WTC11 (cell line): ENCODE data around the gene ARHGAP8. TPM values are rescaled to one million over a fixed set of nuclear protein-coding genes. Genes with fewer than 3 reads are reported as not detected.
A peak's percentile ranks its signal among the peaks of the same experiment; 100 is the strongest.
"Not testable (repeated sequence)": the region's sequence is repeated elsewhere in the genome, so short reads cannot be mapped to it uniquely, and the experiment has no call there.

Experiments
- ATAC-seq: fragments of 200-7000 bp; cut with Tn5 transposase; 2 replicates; pipeline ENCODE4 v1.10.0; 2021; ENCODE audit warnings: mild to moderate bottlenecking, moderate library complexity
- CTCF ChIA-PET: fragments of 300-600 bp; sonication (Branson Sonifier 250); formaldehyde crosslinking; loops from one replicate; lab custom pipeline; 2021; ENCODE audit warnings: antibody characterized with exemption; lab: Charles Lee
- POLR2A ChIA-PET: fragments of 350-600 bp; sonication (Branson Sonifier 250); formaldehyde crosslinking; loops from one replicate; lab custom pipeline; 2021; ENCODE audit warnings: antibody characterized with exemption; lab: Charles Lee
- DNase-seq: peaks from one replicate; pipeline ENCODE4 v3.0.0; 2021; ENCODE audit warnings: low spot score
- H3K27ac Mint-ChIP-seq: 2 replicates; pipeline ENCODE4 v1.8.0; 2021; ENCODE audit warnings: mixed read lengths
- H3K27me3 Mint-ChIP-seq: 2 replicates; pipeline ENCODE4 v1.8.0; 2021; ENCODE audit warnings: low read depth, mild to moderate bottlenecking, moderate library complexity, mixed read lengths
- H3K36me3 Mint-ChIP-seq: 2 replicates; pipeline ENCODE4 v1.8.0; 2021; ENCODE audit warnings: mixed read lengths
- H3K4me1 Mint-ChIP-seq: 2 replicates; pipeline ENCODE4 v1.8.0; 2022; ENCODE audit warnings: mixed read lengths
- H3K4me3 Mint-ChIP-seq: 2 replicates; pipeline ENCODE4 v1.8.0; 2021; ENCODE audit warnings: mild to moderate bottlenecking, moderate library complexity, mixed read lengths
- H3K9me3 Mint-ChIP-seq: 2 replicates; pipeline ENCODE4 v1.8.0; 2021; ENCODE audit warnings: mixed read lengths
- ATF1 ChIP-seq: sonication (generic); formaldehyde crosslinking; IDR thresholded peaks from 2 replicates; pipeline ENCODE4 v1.8.1; 2023; ENCODE audit warnings: mild to moderate bottlenecking, moderate library complexity, missing genetic modification reagents
- CREB1 ChIP-seq: sonication (generic); formaldehyde crosslinking; IDR thresholded peaks from 2 replicates; pipeline ENCODE4 v1.8.0; 2023; ENCODE audit warnings: mild to moderate bottlenecking, missing genetic modification reagents
- SMAD4 ChIP-seq: sonication (generic); formaldehyde crosslinking; IDR thresholded peaks from 2 replicates; pipeline ENCODE4 v1.8.0; 2022; ENCODE audit warnings: mild to moderate bottlenecking, missing genetic modification reagents
- SOX15 ChIP-seq: fragments of 250-450 bp; sonication (Bioruptor Pico); IDR thresholded peaks from 2 replicates; pipeline ENCODE4 v1.9.0; 2021; ENCODE audit warnings: mild to moderate bottlenecking
- TEAD1 ChIP-seq: sonication (generic); formaldehyde crosslinking; IDR thresholded peaks from 2 replicates; pipeline ENCODE4 v1.8.0; 2022; ENCODE audit warnings: mild to moderate bottlenecking, missing genetic modification reagents
- ZNF416 ChIP-seq: fragments of 250-450 bp; sonication (Bioruptor Pico); IDR thresholded peaks from 2 replicates; pipeline ENCODE4 v1.9.0; 2021; ENCODE audit warnings: mild to moderate bottlenecking, inconsistent platforms
- total RNA-seq: library from RNA; stranded (reverse); gene quantifications from 3 replicates; pipeline ENCODE4 v1.2.3, GENCODE V29; 2021
- TF ChIP-seq, protein P1 (sequence below): sonication (generic); formaldehyde crosslinking; IDR thresholded peaks from 2 replicates; pipeline ENCODE4 v1.8.1; 2022; ENCODE audit warnings: low read depth, missing genetic modification reagents, borderline replicate concordance
- TF ChIP-seq, protein P2 (sequence below): fragments of 250-450 bp; sonication (Bioruptor Pico); IDR thresholded peaks from 2 replicates; pipeline ENCODE4 v1.9.0; 2021; ENCODE audit warnings: mild to moderate bottlenecking, borderline replicate concordance
- TF ChIP-seq, protein P3 (sequence below): sonication (generic); formaldehyde crosslinking; IDR thresholded peaks from 2 replicates; pipeline ENCODE4 v1.8.1; 2022; ENCODE audit warnings: mild to moderate bottlenecking, moderate library complexity, missing genetic modification reagents
- TF ChIP-seq, protein P4 (sequence below): sonication (generic); formaldehyde crosslinking; IDR thresholded peaks from 2 replicates; pipeline ENCODE4 v1.8.1; 2023; ENCODE audit warnings: mild to moderate bottlenecking, missing genetic modification reagents, moderate library complexity
- TF ChIP-seq, protein P5 (sequence below): fragments of 250-450 bp; sonication (Bioruptor Pico); IDR thresholded peaks from 2 replicates; pipeline ENCODE4 v2.1.2; 2022; ENCODE audit warnings: mild to moderate bottlenecking, moderate library complexity
- TF ChIP-seq, protein P6 (sequence below): sonication (generic); formaldehyde crosslinking; IDR thresholded peaks from 2 replicates; pipeline ENCODE4 v1.8.1; 2023; ENCODE audit warnings: mild to moderate bottlenecking, missing genetic modification reagents, borderline replicate concordance

ARHGAP8 gene
- total RNA-seq, 1 experiment from 2014 or later = 61.4 TPM

DNA sequence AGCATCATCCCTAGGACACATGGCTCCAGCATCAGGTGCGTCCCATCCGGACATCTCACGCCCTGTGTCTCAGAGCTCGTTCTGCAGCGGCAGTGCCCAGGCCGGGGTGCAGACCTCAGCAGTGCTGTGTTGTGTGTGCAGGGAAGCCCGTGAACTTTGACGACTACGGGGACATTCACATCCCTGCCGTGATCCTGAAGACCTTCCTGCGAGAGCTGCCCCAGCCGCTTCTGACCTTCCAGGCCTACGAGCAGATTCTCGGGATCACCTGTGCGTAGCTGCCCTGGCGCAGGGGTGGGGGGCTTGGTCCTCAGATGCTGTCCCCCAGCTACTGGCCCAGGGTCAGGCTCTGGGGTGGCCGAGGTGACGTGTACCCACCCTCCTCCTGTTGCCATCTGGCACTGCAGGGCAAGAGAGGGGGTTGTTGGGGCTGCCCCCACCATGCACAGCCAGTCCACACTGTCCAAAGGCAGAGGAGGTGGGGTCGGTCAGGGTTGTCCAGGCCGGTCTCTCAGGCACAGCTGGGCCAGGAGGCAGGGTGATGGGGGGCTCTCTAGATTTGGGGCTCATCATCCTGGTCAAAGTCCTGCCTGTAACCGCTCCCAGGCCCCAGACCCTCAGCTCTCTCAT lies 96.5 kb downstream of the ARHGAP8 start (continued):
- TF ChIP-seq, protein P1, sequence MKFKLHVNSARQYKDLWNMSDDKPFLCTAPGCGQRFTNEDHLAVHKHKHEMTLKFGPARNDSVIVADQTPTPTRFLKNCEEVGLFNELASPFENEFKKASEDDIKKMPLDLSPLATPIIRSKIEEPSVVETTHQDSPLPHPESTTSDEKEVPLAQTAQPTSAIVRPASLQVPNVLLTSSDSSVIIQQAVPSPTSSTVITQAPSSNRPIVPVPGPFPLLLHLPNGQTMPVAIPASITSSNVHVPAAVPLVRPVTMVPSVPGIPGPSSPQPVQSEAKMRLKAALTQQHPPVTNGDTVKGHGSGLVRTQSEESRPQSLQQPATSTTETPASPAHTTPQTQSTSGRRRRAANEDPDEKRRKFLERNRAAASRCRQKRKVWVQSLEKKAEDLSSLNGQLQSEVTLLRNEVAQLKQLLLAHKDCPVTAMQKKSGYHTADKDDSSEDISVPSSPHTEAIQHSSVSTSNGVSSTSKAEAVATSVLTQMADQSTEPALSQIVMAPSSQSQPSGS (CRISPR knock-in tag) = no peak
- TF ChIP-seq ZNF416 (CRISPR knock-in tag) (no peak), SMAD4 (CRISPR knock-in tag) (no peak), SOX15 (CRISPR knock-in tag) (no peak)
- TF ChIP-seq, protein P2, sequence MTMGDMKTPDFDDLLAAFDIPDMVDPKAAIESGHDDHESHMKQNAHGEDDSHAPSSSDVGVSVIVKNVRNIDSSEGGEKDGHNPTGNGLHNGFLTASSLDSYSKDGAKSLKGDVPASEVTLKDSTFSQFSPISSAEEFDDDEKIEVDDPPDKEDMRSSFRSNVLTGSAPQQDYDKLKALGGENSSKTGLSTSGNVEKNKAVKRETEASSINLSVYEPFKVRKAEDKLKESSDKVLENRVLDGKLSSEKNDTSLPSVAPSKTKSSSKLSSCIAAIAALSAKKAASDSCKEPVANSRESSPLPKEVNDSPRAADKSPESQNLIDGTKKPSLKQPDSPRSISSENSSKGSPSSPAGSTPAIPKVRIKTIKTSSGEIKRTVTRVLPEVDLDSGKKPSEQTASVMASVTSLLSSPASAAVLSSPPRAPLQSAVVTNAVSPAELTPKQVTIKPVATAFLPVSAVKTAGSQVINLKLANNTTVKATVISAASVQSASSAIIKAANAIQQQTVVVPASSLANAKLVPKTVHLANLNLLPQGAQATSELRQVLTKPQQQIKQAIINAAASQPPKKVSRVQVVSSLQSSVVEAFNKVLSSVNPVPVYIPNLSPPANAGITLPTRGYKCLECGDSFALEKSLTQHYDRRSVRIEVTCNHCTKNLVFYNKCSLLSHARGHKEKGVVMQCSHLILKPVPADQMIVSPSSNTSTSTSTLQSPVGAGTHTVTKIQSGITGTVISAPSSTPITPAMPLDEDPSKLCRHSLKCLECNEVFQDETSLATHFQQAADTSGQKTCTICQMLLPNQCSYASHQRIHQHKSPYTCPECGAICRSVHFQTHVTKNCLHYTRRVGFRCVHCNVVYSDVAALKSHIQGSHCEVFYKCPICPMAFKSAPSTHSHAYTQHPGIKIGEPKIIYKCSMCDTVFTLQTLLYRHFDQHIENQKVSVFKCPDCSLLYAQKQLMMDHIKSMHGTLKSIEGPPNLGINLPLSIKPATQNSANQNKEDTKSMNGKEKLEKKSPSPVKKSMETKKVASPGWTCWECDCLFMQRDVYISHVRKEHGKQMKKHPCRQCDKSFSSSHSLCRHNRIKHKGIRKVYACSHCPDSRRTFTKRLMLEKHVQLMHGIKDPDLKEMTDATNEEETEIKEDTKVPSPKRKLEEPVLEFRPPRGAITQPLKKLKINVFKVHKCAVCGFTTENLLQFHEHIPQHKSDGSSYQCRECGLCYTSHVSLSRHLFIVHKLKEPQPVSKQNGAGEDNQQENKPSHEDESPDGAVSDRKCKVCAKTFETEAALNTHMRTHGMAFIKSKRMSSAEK (CRISPR knock-in tag) = no peak
- TF ChIP-seq, protein P3, sequence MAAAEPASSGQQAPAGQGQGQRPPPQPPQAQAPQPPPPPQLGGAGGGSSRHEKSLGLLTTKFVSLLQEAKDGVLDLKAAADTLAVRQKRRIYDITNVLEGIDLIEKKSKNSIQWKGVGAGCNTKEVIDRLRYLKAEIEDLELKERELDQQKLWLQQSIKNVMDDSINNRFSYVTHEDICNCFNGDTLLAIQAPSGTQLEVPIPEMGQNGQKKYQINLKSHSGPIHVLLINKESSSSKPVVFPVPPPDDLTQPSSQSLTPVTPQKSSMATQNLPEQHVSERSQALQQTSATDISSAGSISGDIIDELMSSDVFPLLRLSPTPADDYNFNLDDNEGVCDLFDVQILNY (CRISPR knock-in tag) = no peak
- TF ChIP-seq, protein P4, sequence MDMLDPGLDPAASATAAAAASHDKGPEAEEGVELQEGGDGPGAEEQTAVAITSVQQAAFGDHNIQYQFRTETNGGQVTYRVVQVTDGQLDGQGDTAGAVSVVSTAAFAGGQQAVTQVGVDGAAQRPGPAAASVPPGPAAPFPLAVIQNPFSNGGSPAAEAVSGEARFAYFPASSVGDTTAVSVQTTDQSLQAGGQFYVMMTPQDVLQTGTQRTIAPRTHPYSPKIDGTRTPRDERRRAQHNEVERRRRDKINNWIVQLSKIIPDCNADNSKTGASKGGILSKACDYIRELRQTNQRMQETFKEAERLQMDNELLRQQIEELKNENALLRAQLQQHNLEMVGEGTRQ (CRISPR knock-in tag) = no peak
- TF ChIP-seq, protein P5, sequence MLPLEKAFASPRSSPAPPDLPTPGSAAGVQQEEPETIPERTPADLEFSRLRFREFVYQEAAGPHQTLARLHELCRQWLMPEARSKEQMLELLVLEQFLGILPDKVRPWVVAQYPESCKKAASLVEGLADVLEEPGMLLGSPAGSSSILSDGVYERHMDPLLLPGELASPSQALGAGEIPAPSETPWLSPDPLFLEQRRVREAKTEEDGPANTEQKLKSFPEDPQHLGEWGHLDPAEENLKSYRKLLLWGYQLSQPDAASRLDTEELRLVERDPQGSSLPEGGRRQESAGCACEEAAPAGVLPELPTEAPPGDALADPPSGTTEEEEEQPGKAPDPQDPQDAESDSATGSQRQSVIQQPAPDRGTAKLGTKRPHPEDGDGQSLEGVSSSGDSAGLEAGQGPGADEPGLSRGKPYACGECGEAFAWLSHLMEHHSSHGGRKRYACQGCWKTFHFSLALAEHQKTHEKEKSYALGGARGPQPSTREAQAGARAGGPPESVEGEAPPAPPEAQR (CRISPR knock-in tag) = no peak

DNA sequence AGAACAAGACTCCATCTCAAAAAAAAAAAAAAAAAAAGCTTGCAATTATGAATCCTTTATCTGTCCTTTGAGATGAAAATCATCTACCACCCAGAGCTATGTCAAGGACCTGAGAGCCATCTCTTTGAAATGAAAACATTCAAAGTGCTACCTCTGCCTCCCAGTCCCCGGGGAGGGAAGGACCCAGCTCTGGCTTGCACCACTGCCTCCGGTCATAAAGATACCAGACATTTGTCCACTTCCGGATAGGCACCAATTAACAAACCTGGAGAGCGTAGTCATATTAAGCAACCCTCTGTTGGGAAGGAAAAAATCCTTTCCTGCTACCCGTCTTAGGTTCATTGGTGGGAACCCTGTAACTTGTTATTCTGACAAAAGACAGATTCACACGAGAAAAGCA lies 98.6 kb downstream of the ARHGAP8 start:
- POLR2A ChIA-PET = no interaction called here
- H3K4me1 Mint-ChIP-seq = peaks cover 4% of the 10 kb centered on the region; the same call in 1 of the 2 replicates
- no peaks in the 10 kb centered on the region for H3K9me3 Mint-ChIP-seq
- no peak overlapping the region for H3K27ac Mint-ChIP-seq
- TF ChIP-seq TEAD1 = no peak
- TF ChIP-seq, protein P2 (CRISPR knock-in tag) = no peak
- TF ChIP-seq, protein P6, sequence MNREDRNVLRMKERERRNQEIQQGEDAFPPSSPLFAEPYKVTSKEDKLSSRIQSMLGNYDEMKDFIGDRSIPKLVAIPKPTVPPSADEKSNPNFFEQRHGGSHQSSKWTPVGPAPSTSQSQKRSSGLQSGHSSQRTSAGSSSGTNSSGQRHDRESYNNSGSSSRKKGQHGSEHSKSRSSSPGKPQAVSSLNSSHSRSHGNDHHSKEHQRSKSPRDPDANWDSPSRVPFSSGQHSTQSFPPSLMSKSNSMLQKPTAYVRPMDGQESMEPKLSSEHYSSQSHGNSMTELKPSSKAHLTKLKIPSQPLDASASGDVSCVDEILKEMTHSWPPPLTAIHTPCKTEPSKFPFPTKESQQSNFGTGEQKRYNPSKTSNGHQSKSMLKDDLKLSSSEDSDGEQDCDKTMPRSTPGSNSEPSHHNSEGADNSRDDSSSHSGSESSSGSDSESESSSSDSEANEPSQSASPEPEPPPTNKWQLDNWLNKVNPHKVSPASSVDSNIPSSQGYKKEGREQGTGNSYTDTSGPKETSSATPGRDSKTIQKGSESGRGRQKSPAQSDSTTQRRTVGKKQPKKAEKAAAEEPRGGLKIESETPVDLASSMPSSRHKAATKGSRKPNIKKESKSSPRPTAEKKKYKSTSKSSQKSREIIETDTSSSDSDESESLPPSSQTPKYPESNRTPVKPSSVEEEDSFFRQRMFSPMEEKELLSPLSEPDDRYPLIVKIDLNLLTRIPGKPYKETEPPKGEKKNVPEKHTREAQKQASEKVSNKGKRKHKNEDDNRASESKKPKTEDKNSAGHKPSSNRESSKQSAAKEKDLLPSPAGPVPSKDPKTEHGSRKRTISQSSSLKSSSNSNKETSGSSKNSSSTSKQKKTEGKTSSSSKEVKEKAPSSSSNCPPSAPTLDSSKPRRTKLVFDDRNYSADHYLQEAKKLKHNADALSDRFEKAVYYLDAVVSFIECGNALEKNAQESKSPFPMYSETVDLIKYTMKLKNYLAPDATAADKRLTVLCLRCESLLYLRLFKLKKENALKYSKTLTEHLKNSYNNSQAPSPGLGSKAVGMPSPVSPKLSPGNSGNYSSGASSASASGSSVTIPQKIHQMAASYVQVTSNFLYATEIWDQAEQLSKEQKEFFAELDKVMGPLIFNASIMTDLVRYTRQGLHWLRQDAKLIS (CRISPR knock-in tag) = no peak
- no peak for TF ChIP-seq ATF1 (CRISPR knock-in tag)
- TF ChIP-seq CREB1 (CRISPR knock-in tag) = no peak
- H3K4me3 Mint-ChIP-seq = no peak overlapping the region
- CTCF ChIA-PET = interaction anchor here (0.6 kb wide), 1 partner anchor 174 kb away, joined by 6 read pairs; no protein-coding TSS in a partner anchor
- ATAC-seq (no peak), DNase-seq (peak; percentile 4)
- peaks cover 19% of the 10 kb centered on the region for H3K36me3 Mint-ChIP-seq
- no peaks in the 10 kb centered on the region for H3K27me3 Mint-ChIP-seq

DNA sequence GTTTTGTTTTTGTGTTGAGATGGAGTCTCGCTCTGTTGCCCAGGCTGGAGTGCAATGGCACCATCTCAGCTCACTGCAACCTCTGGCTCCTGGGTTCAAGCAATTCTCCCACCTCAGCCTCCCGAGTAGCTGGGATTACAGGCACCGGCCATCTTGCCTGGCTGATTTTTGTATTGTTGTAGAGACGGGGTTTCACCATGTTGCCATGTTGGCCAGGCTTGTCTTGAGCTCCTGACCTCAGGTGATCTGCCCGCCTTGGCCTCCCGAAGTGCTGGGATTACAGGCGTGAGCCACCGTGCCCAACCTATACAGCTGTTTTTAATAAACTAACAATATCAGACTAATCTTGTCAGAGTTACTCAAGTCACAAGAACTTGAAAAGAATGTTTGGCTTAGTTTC lies 102.3 kb downstream of the ARHGAP8 start:
- ATAC-seq, CTCF ChIA-PET, H3K4me1 Mint-ChIP-seq, H3K27ac Mint-ChIP-seq, H3K27me3 Mint-ChIP-seq, POLR2A ChIA-PET, H3K9me3 Mint-ChIP-seq, DNase-seq, H3K4me3 Mint-ChIP-seq: not testable (repeated sequence)
- peaks cover 35% of the 10 kb centered on the region for H3K36me3 Mint-ChIP-seq
